ENCODE data around the gene LILRB2. TPM values are rescaled to one million over a fixed set of nuclear protein-coding genes. Genes with fewer than 3 reads are reported as not detected.

LILRB2 gene
- total and polyA plus RNA-seq, 2 experiments from 2014 or later: not detected

GRCh38 chr19:54256250-54257115 is 24.4 kb downstream of the LILRB2 start:
- ATAC-seq (no peak), DNase-seq (ENCODE audit: low spot score) (no peak)
- no peak overlapping the region for H3K4me2 ChIP-seq
- no peaks in the 10 kb centered on the region for H3F3A ChIP-seq (replicated peaks; ENCODE audit: low read depth)
- Mint-ChIP-seq H3K9me3 (no peaks in the 10 kb centered on the region), H3K27ac (no peak overlapping the region), H3K27me3 (ENCODE audit: insufficient read depth, low read depth, poor library complexity) (peaks cover 5% of the 10 kb centered on the region), H3K4me3 (no peak overlapping the region), H3K36me3 (ENCODE audit: low read depth) (no peaks in the 10 kb centered on the region), H3K4me1 (peaks cover 4% of the 10 kb centered on the region; the same call in 1 of the 3 replicates)
- H2AFZ ChIP-seq: no peak overlapping the region
- H4K20me1 ChIP-seq (replicated peaks; ENCODE audit: insufficient read depth): no peaks in the 10 kb centered on the region
- H3K79me2 ChIP-seq (replicated peaks; ENCODE audit: insufficient read depth): no peaks in the 10 kb centered on the region
- no peaks in the 10 kb centered on the region for H3K27me3 ChIP-seq (ENCODE audit: insufficient read depth)
- H3K9me2 ChIP-seq (ENCODE audit: insufficient read depth): no peaks in the 10 kb centered on the region
- TF ChIP-seq CREB1 (CRISPR knock-in tag; IDR thresholded peaks at IDR 0.05; ENCODE audit: low read depth) (no peak), EZH2phosphoT487 (IDR thresholded peaks at IDR 0.05; ENCODE audit: unreplicated experiment) (no peak), ETS1 (IDR thresholded peaks at IDR 0.05) (no peak), ZNF462 (CRISPR knock-in tag; IDR thresholded peaks at IDR 0.05) (no peak), POLR2AphosphoS5 (IDR thresholded peaks at IDR 0.05; ENCODE audit: low read depth) (no peak), REST (IDR thresholded peaks at IDR 0.05; ENCODE audit: unreplicated experiment) (no peak), JUNB (IDR thresholded peaks at IDR 0.05; ENCODE audit: unreplicated experiment) (no peak)
- no peak overlapping the region for H3K4me3 ChIP-seq
- no peaks in the 10 kb centered on the region for H3K4me1 ChIP-seq (ENCODE audit: insufficient read depth)
- no peak overlapping the region for H3K27ac ChIP-seq (ENCODE audit: low read depth)
- H3K36me3 ChIP-seq (ENCODE audit: insufficient read depth): no peaks in the 10 kb centered on the region

Data from GM23338 (cell line).